Hepatocyte (in vitro differentiated cells): ENCODE measurements around the gene SLC39A1. TPM values are rescaled to one million over a fixed set of nuclear protein-coding genes. Genes with fewer than 3 reads are reported as not detected.

ENCODE experiments used
- DNase-seq: peaks from one replicate; pipeline ENCODE4 v3.0.0-alpha.2; 2016; ENCODE audit warnings: low spot score
- H2AFZ ChIP-seq: fragments of 200-600 bp; sonication (generic); 2 replicates; pipeline ENCODE4 v1.6.0; 2016; ENCODE audit warnings: antibody characterized with exemption, mild to moderate bottlenecking
- H3K27ac ChIP-seq: fragments of 200-600 bp; sonication (generic); 2 replicates; pipeline ENCODE4 v1.5.1; 2016; ENCODE audit warnings: mild to moderate bottlenecking
- H3K27me3 ChIP-seq: fragments of 200-600 bp; sonication (generic); 2 replicates; pipeline ENCODE4 v1.6.1; 2016
- H3K36me3 ChIP-seq: fragments of 200-600 bp; sonication (generic); replicated peaks from 2 replicates; pipeline ENCODE4 v1.5.1; 2016; ENCODE audit warnings: low read depth; ENCODE audit not compliant: insufficient read depth
- H3K4me1 ChIP-seq: fragments of 200-600 bp; sonication (generic); 2 replicates; pipeline ENCODE4 v1.5.1; 2016; ENCODE audit warnings: mild to moderate bottlenecking, moderate library complexity; ENCODE audit not compliant: insufficient read depth
- H3K4me2 ChIP-seq: fragments of 200-600 bp; sonication (generic); 2 replicates; pipeline ENCODE4 v1.6.0; 2016
- H3K4me3 ChIP-seq: fragments of 200-600 bp; sonication (generic); 2 replicates; pipeline ENCODE4 v1.5.1; 2016; ENCODE audit warnings: mild to moderate bottlenecking
- H3K79me2 ChIP-seq: fragments of 200-600 bp; sonication (generic); 2 replicates; pipeline ENCODE4 v1.6.0; 2017; ENCODE audit warnings: mild to moderate bottlenecking
- H3K9me2 ChIP-seq: fragments of 200-600 bp; sonication (generic); replicated peaks from 2 replicates; pipeline ENCODE4 v1.6.0; 2017; ENCODE audit warnings: mild to moderate bottlenecking; ENCODE audit not compliant: insufficient read depth
- H3K9me3 ChIP-seq: fragments of 200-600 bp; sonication (generic); 2 replicates; pipeline ENCODE4 v1.5.1; 2016; ENCODE audit warnings: low read depth, mild to moderate bottlenecking
- H4K20me1 ChIP-seq: fragments of 200-600 bp; sonication (generic); 2 replicates; pipeline ENCODE4 v1.6.0; 2016; ENCODE audit warnings: mild to moderate bottlenecking; ENCODE audit not compliant: insufficient read depth, poor library complexity, severe bottlenecking
- EZH2 ChIP-seq: fragments of 200-600 bp; sonication (generic); IDR thresholded peaks from 2 replicates; pipeline ENCODE4 v1.6.1; 2016; ENCODE audit warnings: antibody characterized with exemption, mild to moderate bottlenecking, borderline replicate concordance
- EZH2phosphoT487 ChIP-seq: fragments of 200-600 bp; sonication (generic); IDR thresholded peaks from one replicate; pipeline ENCODE4 v1.6.1; 2018; ENCODE audit warnings: antibody characterized with exemption, mild to moderate bottlenecking, low read depth, moderate library complexity; ENCODE audit not compliant: unreplicated experiment, severe bottlenecking
- WGBS: methylation state at CpG from one replicate; pipeline ENCODE4 v1.1.6; 2016; ENCODE audit warnings: low lambda C conversion rate; ENCODE audit errors: missing lambda C conversion rate; 5-methylcytosine and 5-hydroxymethylcytosine counted together
- polyA plus RNA-seq: library from polyadenylated mRNA; unstranded; fragments of >200 nt; fragmentation: Nextera tagmentation; extraction: Ambion mirVana; gene quantifications from 2 replicates; pipeline ENCODE4 v1.2.1, GENCODE V29; 2016
- total RNA-seq: library from RNA; depleted of rRNA; stranded (reverse); fragments of >200 nt; gene quantifications from 2 replicates; pipeline ENCODE4 v1.2.3, GENCODE V29; 2014
- TF ChIP-seq, protein P1 (sequence below): fragments of 200-600 bp; sonication (generic); IDR thresholded peaks from 2 replicates; pipeline ENCODE4 v1.5.1; 2016; ENCODE audit warnings: antibody characterized with exemption, mild to moderate bottlenecking; ENCODE audit not compliant: poor library complexity

SLC39A1 gene
- total and polyA plus RNA-seq, 2 experiments from 2014 or later, result 158 to 163 TPM

GRCh38 chr1:153946622-153947241 lies 16.6 kb downstream of the SLC39A1 start, which contains the start of gene DENND4B:
DENND4B (minus strand) TSS chr1:153946718; CDS start chr1:153944374, 2,344 bp downstream.
- no peaks in the 10 kb centered on the region for H3K9me2 ChIP-seq
- H3K27ac ChIP-seq, result peak within 1 kb of the TSS; percentile 97
- H4K20me1 ChIP-seq, result peaks cover 3% of the 10 kb centered on the region
- H2AFZ ChIP-seq, result peak within 1 kb of the TSS; percentile 94
- WGBS, result 28% methylated on average over 13 of the region's 28 CpGs
- peak; percentile 93 for DNase-seq
- peaks cover 27% of the 10 kb centered on the region for H3K79me2 ChIP-seq
- peak within 1 kb of the TSS; percentile 92 for H3K4me2 ChIP-seq
- TF ChIP-seq, protein P1, sequence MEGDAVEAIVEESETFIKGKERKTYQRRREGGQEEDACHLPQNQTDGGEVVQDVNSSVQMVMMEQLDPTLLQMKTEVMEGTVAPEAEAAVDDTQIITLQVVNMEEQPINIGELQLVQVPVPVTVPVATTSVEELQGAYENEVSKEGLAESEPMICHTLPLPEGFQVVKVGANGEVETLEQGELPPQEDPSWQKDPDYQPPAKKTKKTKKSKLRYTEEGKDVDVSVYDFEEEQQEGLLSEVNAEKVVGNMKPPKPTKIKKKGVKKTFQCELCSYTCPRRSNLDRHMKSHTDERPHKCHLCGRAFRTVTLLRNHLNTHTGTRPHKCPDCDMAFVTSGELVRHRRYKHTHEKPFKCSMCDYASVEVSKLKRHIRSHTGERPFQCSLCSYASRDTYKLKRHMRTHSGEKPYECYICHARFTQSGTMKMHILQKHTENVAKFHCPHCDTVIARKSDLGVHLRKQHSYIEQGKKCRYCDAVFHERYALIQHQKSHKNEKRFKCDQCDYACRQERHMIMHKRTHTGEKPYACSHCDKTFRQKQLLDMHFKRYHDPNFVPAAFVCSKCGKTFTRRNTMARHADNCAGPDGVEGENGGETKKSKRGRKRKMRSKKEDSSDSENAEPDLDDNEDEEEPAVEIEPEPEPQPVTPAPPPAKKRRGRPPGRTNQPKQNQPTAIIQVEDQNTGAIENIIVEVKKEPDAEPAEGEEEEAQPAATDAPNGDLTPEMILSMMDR, result peak; percentile 95
- TF ChIP-seq EZH2, result no peak
- no peak for TF ChIP-seq EZH2phosphoT487
- H3K27me3 ChIP-seq, result no peaks in the 10 kb centered on the region
- H3K36me3 ChIP-seq, result no peaks in the 10 kb centered on the region
- no peaks in the 10 kb centered on the region for H3K9me3 ChIP-seq
- H3K4me1 ChIP-seq, result peaks cover 7% of the 10 kb centered on the region
- H3K4me3 ChIP-seq, result peak within 1 kb of the TSS; percentile 98

- under 1% methylated on average over 35 of the region's 95 CpGs for WGBS
- no peaks in the 10 kb centered on the region for H3K27me3 ChIP-seq
- peak overlapping the region; percentile 98 for H3K4me3 ChIP-seq
- peaks cover 3% of the 10 kb centered on the region for H4K20me1 ChIP-seq
- TF ChIP-seq EZH2, result no peak
- H3K4me2 ChIP-seq, result peak overlapping the region; percentile 92
- no peaks in the 10 kb centered on the region for H3K36me3 ChIP-seq
- peaks cover 27% of the 10 kb centered on the region for H3K79me2 ChIP-seq
- no peaks in the 10 kb centered on the region for H3K9me3 ChIP-seq
- H3K9me2 ChIP-seq, result no peaks in the 10 kb centered on the region
- peak overlapping the region; percentile 94 for H2AFZ ChIP-seq
- H3K27ac ChIP-seq, result peak overlapping the region; percentile 97
- DNase-seq, result peak; percentile 83
- peaks cover 7% of the 10 kb centered on the region for H3K4me1 ChIP-seq
These were observed 17.3 kb downstream of the SLC39A1 start for GRCh38 chr1:153945795-153946621.

DNA sequence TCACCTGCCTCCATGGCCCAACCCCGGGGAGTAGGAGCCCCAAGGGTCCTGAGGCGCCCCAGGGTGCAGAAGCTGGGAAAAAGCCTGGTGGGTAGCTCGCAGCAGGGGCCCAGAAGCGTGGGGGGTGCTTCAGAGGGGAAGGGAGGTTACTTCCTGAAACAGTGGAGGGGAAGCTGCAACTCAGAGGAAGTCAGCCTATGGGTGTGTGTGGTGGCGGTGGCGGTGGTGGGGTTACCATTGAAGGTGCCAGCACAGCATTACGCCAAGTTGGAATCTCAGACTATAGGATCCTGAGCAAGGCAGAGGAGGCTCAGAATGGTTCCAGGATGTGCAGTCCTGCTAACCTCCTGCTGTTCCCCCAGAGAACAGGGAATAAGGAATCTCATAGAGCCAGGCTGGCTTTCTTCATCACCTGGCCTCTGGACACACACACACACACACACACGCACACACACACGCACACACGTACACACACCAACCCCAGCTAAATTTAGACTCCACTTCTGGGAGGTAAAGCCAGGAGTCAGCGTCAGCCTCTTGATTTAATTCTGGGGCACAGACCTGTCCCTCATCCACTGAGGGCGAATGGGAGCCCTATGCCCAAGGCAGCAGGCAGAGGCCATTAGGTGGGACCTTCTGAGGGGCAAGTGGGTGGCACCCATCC lies 18.1 kb downstream of the SLC39A1 start:
- Histone ChIP-seq H3K9me3 (no peaks in the 10 kb centered on the region), H4K20me1 (peaks cover 3% of the 10 kb centered on the region), H3K27me3 (no peaks in the 10 kb centered on the region), H2AFZ (peak overlapping the region; percentile 94), H3K4me3 (peak overlapping the region; percentile 98), H3K4me1 (peaks cover 7% of the 10 kb centered on the region), H3K9me2 (no peaks in the 10 kb centered on the region), H3K27ac (peak overlapping the region; percentile 97), H3K36me3 (no peaks in the 10 kb centered on the region), H3K4me2 (peak overlapping the region; percentile 92), H3K79me2 (peaks cover 27% of the 10 kb centered on the region)
- WGBS, result 57% methylated on average over 12 of the region's 12 CpGs
- DNase-seq, result peak; percentile 39
- no peak for TF ChIP-seq EZH2
- no peak for TF ChIP-seq EZH2phosphoT487
- TF ChIP-seq, protein P1, result no peak
